Fibroblast of skin of back (primary cell): ENCODE results near the gene DEPDC5.

Experiments
- DNase-seq: peaks from one replicate; pipeline ENCODE4 v3.0.0-alpha.2; 2013

DEPDC5 gene

DNA sequence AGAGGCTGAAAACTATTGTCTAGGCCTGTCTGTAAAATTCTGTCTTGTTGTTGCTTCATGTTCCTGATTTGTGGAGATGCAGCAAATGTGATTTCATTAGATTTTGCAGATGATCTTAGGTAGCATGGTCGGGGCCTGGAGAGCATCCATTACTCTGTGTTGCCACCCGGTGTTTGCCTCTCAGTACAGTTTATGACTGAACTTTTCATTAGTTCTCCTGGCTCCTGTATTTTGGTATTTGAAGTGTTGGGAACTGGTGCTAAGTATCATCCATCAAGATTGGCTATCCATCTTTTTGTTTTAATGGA lies 198.2 kb downstream of the DEPDC5 start:
- no peak for DNase-seq

GRCh38 chr22:31952472-31952871 lies 198.7 kb downstream of the DEPDC5 start:
- peak; percentile 86 for DNase-seq

- DNase-seq = no peak
Observed at GRCh38 chr22:31953261-31953660, 199.4 kb downstream of the DEPDC5 start.

- DNase-seq = no peak
Observed at GRCh38 chr22:31954535-31955523, 201.0 kb downstream of the DEPDC5 start.

DNA sequence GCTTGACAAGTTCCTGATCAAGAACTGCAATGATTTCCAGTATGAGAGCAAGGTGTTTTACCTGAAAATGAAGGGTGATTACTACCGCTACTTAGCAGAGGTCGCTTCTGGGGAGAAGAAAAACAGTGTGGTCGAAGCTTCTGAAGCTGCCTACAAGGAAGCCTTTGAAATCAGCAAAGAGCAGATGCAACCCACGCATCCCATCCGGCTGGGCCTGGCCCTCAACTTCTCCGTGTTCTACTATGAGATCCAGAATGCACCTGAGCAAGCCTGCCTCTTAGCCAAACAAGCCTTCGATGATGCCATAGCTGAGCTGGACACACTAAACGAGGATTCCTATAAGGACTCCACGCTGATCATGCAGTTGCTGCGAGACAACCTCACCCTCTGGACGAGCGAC lies 202.5 kb downstream of the DEPDC5 start:
- DNase-seq = no peak
